Loucy (cell line): Measurements from ENCODE around the gene TYMP.
"Not testable (repeated sequence)": the region's sequence is repeated elsewhere in the genome, so short reads cannot be mapped to it uniquely, and the experiment has no call there.

ENCODE experiments used
- H2AFZ ChIP-seq: fragments of 200-600 bp; sonication (generic); 2 replicates; pipeline ENCODE4 v1.6.0; 2016; ENCODE audit warnings: antibody characterized with exemption, mild to moderate bottlenecking, low read length, moderate library complexity
- H3F3A ChIP-seq: fragments of 200-600 bp; 2 replicates; pipeline ENCODE4 v1.6.0; 2016; ENCODE audit warnings: antibody characterized with exemption, low read depth, mild to moderate bottlenecking
- H3K27me3 ChIP-seq: fragments of 200-600 bp; sonication (generic); 2 replicates; pipeline ENCODE4 v1.6.1; 2014; ENCODE audit warnings: low read length, mild to moderate bottlenecking; ENCODE audit not compliant: insufficient read depth, poor library complexity, severe bottlenecking
- H3K36me3 ChIP-seq: fragments of 200-600 bp; sonication (generic); 2 replicates; pipeline ENCODE4 v1.6.1; 2016; ENCODE audit warnings: low read length; ENCODE audit not compliant: insufficient read depth
- H3K4me1 ChIP-seq: fragments of 200-600 bp; sonication (generic); 2 replicates; pipeline ENCODE4 v1.5.1; 2014; ENCODE audit warnings: low read length, mild to moderate bottlenecking; ENCODE audit not compliant: insufficient read depth, poor library complexity, severe bottlenecking
- H3K4me2 ChIP-seq: fragments of 200-600 bp; sonication (generic); 2 replicates; pipeline ENCODE4 v1.6.0; 2014; ENCODE audit warnings: antibody characterized with exemption, low read length, low read depth, mild to moderate bottlenecking; ENCODE audit not compliant: poor library complexity, severe bottlenecking
- H3K4me3 ChIP-seq: fragments of 200-600 bp; sonication (generic); 2 replicates; pipeline ENCODE4 v1.5.1; 2014; ENCODE audit warnings: low read length, mild to moderate bottlenecking, mixed read lengths; ENCODE audit not compliant: poor library complexity, severe bottlenecking
- H3K79me2 ChIP-seq: fragments of 200-600 bp; sonication (generic); 2 replicates; pipeline ENCODE4 v1.6.1; 2014; ENCODE audit warnings: low read length; ENCODE audit not compliant: insufficient read depth
- H3K9ac ChIP-seq: fragments of 200-600 bp; sonication (generic); 2 replicates; pipeline ENCODE4 v1.6.0; 2014; ENCODE audit warnings: mild to moderate bottlenecking, low read depth, low read length, moderate library complexity; ENCODE audit not compliant: poor library complexity, severe bottlenecking
- H3K9me2 ChIP-seq: fragments of 200-600 bp; sonication (generic); replicated peaks from 2 replicates; pipeline ENCODE4 v1.6.1; 2016; ENCODE audit warnings: low read depth, low read length, mixed read lengths
- H3K9me3 ChIP-seq: fragments of 200-600 bp; sonication (generic); 2 replicates; pipeline ENCODE4 v1.6.1; 2014; ENCODE audit warnings: mild to moderate bottlenecking, antibody characterized with exemption, low read length, low read depth; ENCODE audit not compliant: insufficient read depth
- H4K20me1 ChIP-seq: fragments of 200-600 bp; sonication (generic); 2 replicates; pipeline ENCODE4 v1.6.0; 2014; ENCODE audit warnings: antibody characterized with exemption, low read length, mild to moderate bottlenecking; ENCODE audit not compliant: insufficient read depth, poor library complexity, severe bottlenecking
- EZH2phosphoT487 ChIP-seq: fragments of 200-600 bp; IDR thresholded peaks from 2 replicates; pipeline ENCODE4 v1.6.1; 2018; ENCODE audit warnings: antibody characterized with exemption, mild to moderate bottlenecking, moderate library complexity, borderline replicate concordance
- TF ChIP-seq, protein P1 (sequence below): fragments of 200-600 bp; sonication (generic); conservative IDR thresholded peaks from 2 replicates; pipeline ENCODE4 v1.5.1; 2014; ENCODE audit warnings: mild to moderate bottlenecking, antibody characterized with exemption, low read length

Gene TYMP

DNA sequence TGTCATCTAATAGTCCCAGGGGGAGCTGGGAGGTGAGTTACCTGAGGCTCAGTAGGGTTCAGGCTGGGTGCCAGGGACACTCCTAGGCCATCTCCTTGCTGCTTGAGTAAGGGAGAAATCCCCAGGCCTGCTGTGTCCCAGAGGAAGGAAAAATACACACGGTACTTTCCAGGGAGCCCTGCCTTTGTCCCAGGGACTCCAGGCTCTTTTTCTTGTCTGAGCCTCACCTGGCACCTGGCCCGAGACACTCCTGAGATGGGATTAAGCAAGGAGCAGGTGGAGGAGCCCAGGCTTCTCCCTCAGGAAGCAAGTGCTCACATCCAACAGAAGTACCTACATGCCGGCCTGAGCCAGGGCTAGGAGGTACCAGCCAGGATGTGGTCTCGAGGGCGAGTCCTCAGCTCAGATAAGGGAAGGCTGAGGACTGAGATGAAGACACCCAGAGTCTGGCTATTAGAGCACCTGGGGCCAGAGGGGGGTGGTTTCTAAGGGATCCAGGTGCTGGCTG is 15.0 kb upstream of the TYMP start:
- Histone ChIP-seq H3K9ac (peak overlapping the region; percentile 46), H2AFZ (no peak overlapping the region), H4K20me1 (no peaks in the 10 kb centered on the region), H3K79me2 (peaks cover 6% of the 10 kb centered on the region; the same call in 1 of the 2 replicates), H3F3A (no peaks in the 10 kb centered on the region), H3K4me1 (peaks cover 31% of the 10 kb centered on the region), H3K9me2 (no peaks in the 10 kb centered on the region), H3K27me3 (no peaks in the 10 kb centered on the region), H3K36me3 (no peaks in the 10 kb centered on the region), H3K4me3 (peak overlapping the region; percentile 49), H3K4me2 (peak overlapping the region; percentile 75), H3K9me3 (no peaks in the 10 kb centered on the region)
- TF ChIP-seq, protein P1, sequence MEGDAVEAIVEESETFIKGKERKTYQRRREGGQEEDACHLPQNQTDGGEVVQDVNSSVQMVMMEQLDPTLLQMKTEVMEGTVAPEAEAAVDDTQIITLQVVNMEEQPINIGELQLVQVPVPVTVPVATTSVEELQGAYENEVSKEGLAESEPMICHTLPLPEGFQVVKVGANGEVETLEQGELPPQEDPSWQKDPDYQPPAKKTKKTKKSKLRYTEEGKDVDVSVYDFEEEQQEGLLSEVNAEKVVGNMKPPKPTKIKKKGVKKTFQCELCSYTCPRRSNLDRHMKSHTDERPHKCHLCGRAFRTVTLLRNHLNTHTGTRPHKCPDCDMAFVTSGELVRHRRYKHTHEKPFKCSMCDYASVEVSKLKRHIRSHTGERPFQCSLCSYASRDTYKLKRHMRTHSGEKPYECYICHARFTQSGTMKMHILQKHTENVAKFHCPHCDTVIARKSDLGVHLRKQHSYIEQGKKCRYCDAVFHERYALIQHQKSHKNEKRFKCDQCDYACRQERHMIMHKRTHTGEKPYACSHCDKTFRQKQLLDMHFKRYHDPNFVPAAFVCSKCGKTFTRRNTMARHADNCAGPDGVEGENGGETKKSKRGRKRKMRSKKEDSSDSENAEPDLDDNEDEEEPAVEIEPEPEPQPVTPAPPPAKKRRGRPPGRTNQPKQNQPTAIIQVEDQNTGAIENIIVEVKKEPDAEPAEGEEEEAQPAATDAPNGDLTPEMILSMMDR = no peak
- no peak for TF ChIP-seq EZH2phosphoT487

DNA sequence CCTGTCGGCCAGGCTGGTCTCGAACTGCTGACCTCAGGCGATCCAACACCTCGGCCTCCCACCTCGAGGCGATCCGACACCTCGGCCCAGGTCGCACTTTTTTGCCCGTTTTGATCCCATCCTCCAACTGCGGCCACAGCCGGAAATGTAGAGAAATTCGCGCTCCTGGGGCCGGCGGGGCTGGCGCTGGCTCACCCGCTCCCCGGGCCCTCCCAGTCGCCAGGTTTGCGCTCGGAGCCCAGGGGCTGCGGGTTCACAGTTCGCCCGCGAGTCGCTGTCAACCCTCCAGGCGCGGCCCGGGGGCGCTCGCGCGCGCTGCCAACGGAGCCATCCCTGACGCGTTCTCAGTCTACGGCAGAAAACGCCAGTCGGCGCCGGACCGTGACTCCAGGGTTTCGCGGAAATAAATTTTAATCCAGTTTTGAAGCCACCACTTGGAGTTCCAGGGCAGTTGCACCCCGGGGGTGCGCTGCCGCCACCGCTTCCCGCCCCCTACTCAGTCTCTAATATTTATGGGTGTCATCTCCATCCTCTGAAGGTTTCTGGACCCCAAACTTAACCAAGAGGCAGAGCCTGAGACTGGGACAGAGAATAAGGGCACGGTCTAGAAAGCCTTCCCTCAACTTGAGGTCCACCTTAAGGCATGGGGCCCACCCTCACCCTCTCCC is 14.4 kb upstream of the TYMP start:
- peak overlapping the region; percentile 49 for H3K4me3 ChIP-seq
- H3K4me2 ChIP-seq = peak overlapping the region; percentile 75
- H3K79me2 ChIP-seq = peaks cover under 1% of the 10 kb centered on the region; the same call in 1 of the 2 replicates
- no peaks in the 10 kb centered on the region for H3K27me3 ChIP-seq
- H3K9me2 ChIP-seq = no peaks in the 10 kb centered on the region
- no peaks in the 10 kb centered on the region for H4K20me1 ChIP-seq
- H3K9ac ChIP-seq = no peak overlapping the region
- no peak overlapping the region for H2AFZ ChIP-seq
- H3K36me3 ChIP-seq = no peaks in the 10 kb centered on the region
- H3K9me3 ChIP-seq = no peaks in the 10 kb centered on the region
- no peaks in the 10 kb centered on the region for H3F3A ChIP-seq
- H3K4me1 ChIP-seq = peaks cover 28% of the 10 kb centered on the region
- TF ChIP-seq, protein P1 = 0 out of 2 replicates have a peak, but pooled peaks have one; percentile 11
- TF ChIP-seq EZH2phosphoT487 = no peak

DNA sequence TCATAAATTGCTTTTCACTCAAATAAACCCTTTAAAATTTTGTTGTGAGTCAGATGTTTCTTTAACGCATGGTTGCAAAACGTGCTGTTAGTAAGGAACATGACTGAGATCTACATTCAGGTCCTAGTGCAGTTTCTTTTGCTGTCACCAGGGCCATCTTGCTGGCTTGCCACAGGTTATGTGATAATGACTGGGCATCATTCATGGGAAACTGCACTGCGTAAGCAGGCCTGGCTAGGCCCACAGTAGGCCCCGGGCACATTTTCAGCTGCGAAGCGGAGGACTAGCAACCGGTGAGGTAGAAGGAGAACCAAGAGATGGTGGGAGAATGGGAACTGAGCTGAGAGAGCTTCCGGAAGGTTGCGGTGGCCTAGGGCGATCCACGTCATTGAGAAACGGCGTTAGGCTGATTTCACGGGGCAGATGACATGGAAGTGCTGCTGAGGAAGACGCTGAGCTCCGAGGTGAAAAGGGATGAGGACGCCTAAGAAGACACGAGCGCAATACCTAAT is 12.7 kb upstream of the TYMP start:
- H3K36me3 ChIP-seq = no peaks in the 10 kb centered on the region
- H3K9ac ChIP-seq = no peak overlapping the region
- H3K79me2 ChIP-seq = no peaks in the 10 kb centered on the region
- no peaks in the 10 kb centered on the region for H3K27me3 ChIP-seq
- TF ChIP-seq, protein P1 = no peak
- TF ChIP-seq EZH2phosphoT487 = no peak
- H3K9me3 ChIP-seq = no peaks in the 10 kb centered on the region
- H3K9me2 ChIP-seq = no peaks in the 10 kb centered on the region
- no peak overlapping the region for H3K4me3 ChIP-seq
- no peaks in the 10 kb centered on the region for H3F3A ChIP-seq
- no peak overlapping the region for H2AFZ ChIP-seq
- H4K20me1 ChIP-seq = no peaks in the 10 kb centered on the region
- peaks cover 19% of the 10 kb centered on the region for H3K4me1 ChIP-seq
- H3K4me2 ChIP-seq = no peak overlapping the region

DNA sequence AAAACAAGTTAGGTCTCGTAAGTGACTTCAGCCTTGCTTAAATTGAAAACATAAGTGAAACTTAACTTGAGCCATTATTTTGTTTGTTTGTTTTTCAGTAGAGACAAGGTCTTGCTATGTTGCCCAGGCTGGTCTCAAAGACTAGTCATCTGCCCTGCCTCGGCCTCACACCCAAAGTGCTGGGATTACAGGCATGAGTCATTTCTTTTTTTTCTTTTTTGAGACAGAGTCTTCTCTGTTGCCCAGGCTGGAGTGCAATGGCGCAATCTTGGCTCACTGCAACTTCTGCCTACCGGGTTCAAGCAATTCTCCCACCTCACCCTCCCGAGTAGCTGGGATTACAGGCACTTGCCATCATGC is 11.8 kb upstream of the TYMP start:
- not testable (repeated sequence) for H3F3A ChIP-seq

More for the DNA sequence above, 11.8 kb upstream of the TYMP start:
- not testable (repeated sequence) for H4K20me1 ChIP-seq, H3K4me3 ChIP-seq, H3K36me3 ChIP-seq, H3K27me3 ChIP-seq, H3K9me2 ChIP-seq, H2AFZ ChIP-seq, H3K79me2 ChIP-seq, H3K4me2 ChIP-seq, H3K9ac ChIP-seq, H3K9me3 ChIP-seq
- peaks cover 19% of the 10 kb centered on the region for H3K4me1 ChIP-seq
